Hepatocyte (in vitro differentiated cells): ENCODE results near the gene MAGI2. TPM values are rescaled to one million over a fixed set of nuclear protein-coding genes. Genes with fewer than 3 reads are reported as not detected.

Experiments
- DNase-seq: peaks from one replicate; pipeline ENCODE4 v3.0.0-alpha.2; 2016; ENCODE audit warnings: low spot score
- H2AFZ ChIP-seq: fragments of 200-600 bp; sonication (generic); 2 replicates; pipeline ENCODE4 v1.6.0; 2016; ENCODE audit warnings: antibody characterized with exemption, mild to moderate bottlenecking
- H3K27ac ChIP-seq: fragments of 200-600 bp; sonication (generic); 2 replicates; pipeline ENCODE4 v1.5.1; 2016; ENCODE audit warnings: mild to moderate bottlenecking
- H3K27me3 ChIP-seq: fragments of 200-600 bp; sonication (generic); 2 replicates; pipeline ENCODE4 v1.6.1; 2016
- H3K36me3 ChIP-seq: fragments of 200-600 bp; sonication (generic); replicated peaks from 2 replicates; pipeline ENCODE4 v1.5.1; 2016; ENCODE audit warnings: low read depth; ENCODE audit not compliant: insufficient read depth
- H3K4me1 ChIP-seq: fragments of 200-600 bp; sonication (generic); 2 replicates; pipeline ENCODE4 v1.5.1; 2016; ENCODE audit warnings: mild to moderate bottlenecking, moderate library complexity; ENCODE audit not compliant: insufficient read depth
- H3K4me2 ChIP-seq: fragments of 200-600 bp; sonication (generic); 2 replicates; pipeline ENCODE4 v1.6.0; 2016
- H3K4me3 ChIP-seq: fragments of 200-600 bp; sonication (generic); 2 replicates; pipeline ENCODE4 v1.5.1; 2016; ENCODE audit warnings: mild to moderate bottlenecking
- H3K79me2 ChIP-seq: fragments of 200-600 bp; sonication (generic); 2 replicates; pipeline ENCODE4 v1.6.0; 2017; ENCODE audit warnings: mild to moderate bottlenecking
- H3K9me2 ChIP-seq: fragments of 200-600 bp; sonication (generic); replicated peaks from 2 replicates; pipeline ENCODE4 v1.6.0; 2017; ENCODE audit warnings: mild to moderate bottlenecking; ENCODE audit not compliant: insufficient read depth
- H3K9me3 ChIP-seq: fragments of 200-600 bp; sonication (generic); 2 replicates; pipeline ENCODE4 v1.5.1; 2016; ENCODE audit warnings: low read depth, mild to moderate bottlenecking
- H4K20me1 ChIP-seq: fragments of 200-600 bp; sonication (generic); 2 replicates; pipeline ENCODE4 v1.6.0; 2016; ENCODE audit warnings: mild to moderate bottlenecking; ENCODE audit not compliant: insufficient read depth, poor library complexity, severe bottlenecking
- EZH2 ChIP-seq: fragments of 200-600 bp; sonication (generic); IDR thresholded peaks from 2 replicates; pipeline ENCODE4 v1.6.1; 2016; ENCODE audit warnings: antibody characterized with exemption, mild to moderate bottlenecking, borderline replicate concordance
- EZH2phosphoT487 ChIP-seq: fragments of 200-600 bp; sonication (generic); IDR thresholded peaks from one replicate; pipeline ENCODE4 v1.6.1; 2018; ENCODE audit warnings: antibody characterized with exemption, mild to moderate bottlenecking, low read depth, moderate library complexity; ENCODE audit not compliant: unreplicated experiment, severe bottlenecking
- WGBS: methylation state at CpG from one replicate; pipeline ENCODE4 v1.1.6; 2016; ENCODE audit warnings: low lambda C conversion rate; ENCODE audit errors: missing lambda C conversion rate; 5-methylcytosine and 5-hydroxymethylcytosine counted together
- polyA plus RNA-seq: library from polyadenylated mRNA; unstranded; fragments of >200 nt; fragmentation: Nextera tagmentation; extraction: Ambion mirVana; gene quantifications from 2 replicates; pipeline ENCODE4 v1.2.1, GENCODE V29; 2016
- total RNA-seq: library from RNA; depleted of rRNA; stranded (reverse); fragments of >200 nt; gene quantifications from 2 replicates; pipeline ENCODE4 v1.2.3, GENCODE V29; 2014
- TF ChIP-seq, protein P1 (sequence below): fragments of 200-600 bp; sonication (generic); IDR thresholded peaks from 2 replicates; pipeline ENCODE4 v1.5.1; 2016; ENCODE audit warnings: antibody characterized with exemption, mild to moderate bottlenecking; ENCODE audit not compliant: poor library complexity

MAGI2 gene
- total and polyA plus RNA-seq, 2 experiments from 2014 or later: 3.1 to 6.7 TPM

DNA sequence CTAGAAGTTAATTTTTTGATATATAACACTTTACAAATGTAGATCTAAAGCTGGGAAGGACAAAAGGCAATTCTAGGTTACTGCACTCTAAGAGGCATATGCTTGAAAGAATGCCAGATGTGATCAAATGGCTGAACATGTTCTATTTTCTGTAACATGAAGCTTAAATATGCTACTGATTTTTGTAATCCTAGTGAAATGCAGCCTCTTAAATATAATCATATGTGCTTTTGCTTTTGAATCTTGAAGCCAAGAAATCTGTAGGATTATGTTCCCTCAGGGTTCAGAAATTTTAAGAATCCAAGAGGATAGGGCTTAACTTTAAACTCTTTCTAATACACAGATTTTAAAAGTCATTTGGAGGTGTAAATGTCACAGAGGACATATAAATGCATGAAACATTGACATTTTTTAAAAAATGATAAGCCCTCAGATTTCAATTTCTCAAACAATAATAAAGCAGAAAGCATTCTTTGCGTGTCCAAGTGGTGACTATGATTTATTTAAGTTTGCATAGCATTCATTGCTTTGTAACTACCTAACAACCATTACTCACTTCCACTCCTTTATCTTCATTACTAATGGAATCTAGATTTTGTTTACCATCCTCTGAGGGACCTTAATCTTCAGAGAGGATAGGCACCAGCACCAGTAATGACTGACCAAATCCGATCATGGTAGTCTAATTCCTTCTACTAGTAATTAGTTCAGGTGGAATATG lies 170.4 kb downstream of the MAGI2 start:
- 23% methylated on average over 2 of the region's 2 CpGs for whole genome bisulfite sequencing
- H3K9me2 ChIP-seq: no peaks in the 10 kb centered on the region
- H4K20me1 ChIP-seq: no peaks in the 10 kb centered on the region
- H3K27me3 ChIP-seq: no peaks in the 10 kb centered on the region
- TF ChIP-seq EZH2 (no peak), EZH2phosphoT487 (no peak)
- TF ChIP-seq, protein P1, sequence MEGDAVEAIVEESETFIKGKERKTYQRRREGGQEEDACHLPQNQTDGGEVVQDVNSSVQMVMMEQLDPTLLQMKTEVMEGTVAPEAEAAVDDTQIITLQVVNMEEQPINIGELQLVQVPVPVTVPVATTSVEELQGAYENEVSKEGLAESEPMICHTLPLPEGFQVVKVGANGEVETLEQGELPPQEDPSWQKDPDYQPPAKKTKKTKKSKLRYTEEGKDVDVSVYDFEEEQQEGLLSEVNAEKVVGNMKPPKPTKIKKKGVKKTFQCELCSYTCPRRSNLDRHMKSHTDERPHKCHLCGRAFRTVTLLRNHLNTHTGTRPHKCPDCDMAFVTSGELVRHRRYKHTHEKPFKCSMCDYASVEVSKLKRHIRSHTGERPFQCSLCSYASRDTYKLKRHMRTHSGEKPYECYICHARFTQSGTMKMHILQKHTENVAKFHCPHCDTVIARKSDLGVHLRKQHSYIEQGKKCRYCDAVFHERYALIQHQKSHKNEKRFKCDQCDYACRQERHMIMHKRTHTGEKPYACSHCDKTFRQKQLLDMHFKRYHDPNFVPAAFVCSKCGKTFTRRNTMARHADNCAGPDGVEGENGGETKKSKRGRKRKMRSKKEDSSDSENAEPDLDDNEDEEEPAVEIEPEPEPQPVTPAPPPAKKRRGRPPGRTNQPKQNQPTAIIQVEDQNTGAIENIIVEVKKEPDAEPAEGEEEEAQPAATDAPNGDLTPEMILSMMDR: no peak
- no peaks in the 10 kb centered on the region for H3K36me3 ChIP-seq
- H3K4me3 ChIP-seq: no peak overlapping the region
- peak overlapping the region; percentile 28 for H3K4me2 ChIP-seq
- peaks cover 17% of the 10 kb centered on the region for H3K4me1 ChIP-seq
- H3K27ac ChIP-seq: no peak overlapping the region
- no peaks in the 10 kb centered on the region for H3K79me2 ChIP-seq
- no peak for DNase-seq
- H3K9me3 ChIP-seq: no peaks in the 10 kb centered on the region
- no peak overlapping the region for H2AFZ ChIP-seq

DNA sequence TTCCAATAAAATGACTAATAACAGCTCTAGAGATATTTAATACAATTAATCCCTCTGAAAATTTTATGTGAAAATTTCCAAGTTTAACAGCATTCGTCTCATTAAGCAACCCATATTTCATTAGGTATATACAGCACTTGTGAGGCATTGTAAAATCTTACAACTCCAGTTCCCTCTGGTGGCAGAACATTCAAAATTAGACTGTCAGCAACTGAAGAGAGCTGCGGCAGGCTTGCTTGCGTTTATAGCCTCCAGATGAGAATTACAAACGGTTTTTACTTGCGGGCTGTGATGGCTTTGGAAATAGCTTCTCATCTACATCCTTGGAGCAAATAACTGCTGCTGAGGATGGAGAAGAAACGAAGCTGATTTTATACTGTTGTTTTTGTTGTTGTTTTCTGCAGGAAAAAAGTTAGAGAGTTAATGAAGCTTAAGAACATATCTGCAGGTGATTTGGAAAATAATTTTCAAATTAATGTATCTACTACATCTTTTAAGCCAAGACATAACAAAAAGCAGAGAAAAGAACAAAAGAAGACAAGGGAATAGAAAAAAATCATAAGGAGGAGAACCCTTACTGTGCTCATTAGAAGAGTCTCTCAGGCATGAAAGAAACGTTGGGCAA lies 171.3 kb downstream of the MAGI2 start:
- peak overlapping the region; percentile 48 for H3K4me2 ChIP-seq
- H3K4me3 ChIP-seq: no peak overlapping the region
- DNase-seq: peak; percentile 60

DNA sequence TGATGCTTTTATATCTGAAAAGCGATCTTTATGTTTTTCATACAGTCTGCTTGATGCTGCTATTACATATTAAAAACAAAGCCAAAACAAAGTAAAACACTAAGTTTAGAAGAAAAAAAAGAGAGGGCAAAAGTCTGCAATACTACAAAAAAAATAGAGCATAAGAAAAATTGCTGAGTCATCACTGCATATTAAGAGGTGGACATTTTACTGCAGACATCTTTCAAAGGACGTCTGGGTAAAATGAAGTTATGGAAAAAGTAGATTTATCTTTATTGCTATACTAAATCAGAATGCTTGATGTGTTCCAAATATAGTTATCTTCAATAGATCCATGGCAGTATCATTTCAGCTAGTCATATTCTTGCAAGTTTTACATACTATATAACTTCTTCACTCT lies 172.0 kb downstream of the MAGI2 start:
- Histone ChIP-seq H4K20me1 (no peaks in the 10 kb centered on the region), H3K9me3 (no peaks in the 10 kb centered on the region), H3K4me1 (peaks cover 17% of the 10 kb centered on the region), H3K27ac (no peak overlapping the region), H3K4me2 (no peak overlapping the region), H3K4me3 (no peak overlapping the region), H3K79me2 (no peaks in the 10 kb centered on the region), H3K36me3 (no peaks in the 10 kb centered on the region), H2AFZ (no peak overlapping the region), H3K9me2 (no peaks in the 10 kb centered on the region), H3K27me3 (no peaks in the 10 kb centered on the region)
- TF ChIP-seq EZH2: no peak
- no peak for TF ChIP-seq EZH2phosphoT487
- TF ChIP-seq, protein P1: no peak
- DNase-seq: no peak
- 48% methylated on average over 2 of the region's 2 CpGs for WGBS

More for the DNA sequence above, 171.3 kb downstream of the MAGI2 start:
- no peak overlapping the region for H3K27ac ChIP-seq
- no peaks in the 10 kb centered on the region for H3K9me3 ChIP-seq
- H4K20me1 ChIP-seq: no peaks in the 10 kb centered on the region
- no peak for TF ChIP-seq EZH2phosphoT487
- TF ChIP-seq, protein P1: peak; percentile 53
- no peaks in the 10 kb centered on the region for H3K79me2 ChIP-seq
- 20% methylated on average over 7 of the region's 7 CpGs for WGBS
- peaks cover 17% of the 10 kb centered on the region for H3K4me1 ChIP-seq
- H3K27me3 ChIP-seq: no peaks in the 10 kb centered on the region
- H3K36me3 ChIP-seq: no peaks in the 10 kb centered on the region
- no peak overlapping the region for H2AFZ ChIP-seq
- no peaks in the 10 kb centered on the region for H3K9me2 ChIP-seq
